Uterus (tissue), 2 donors: ENCODE results near the gene MLF1.

Source experiments
- CTCF ChIP-seq, 4 experiments: fragments of 200-600 bp in 2 of 4; fragments of 450-650 bp in 2 of 4; sonication (generic) in 2 of 4; IDR thresholded peaks; one replicate each; pipeline ENCODE4 v1.5.1; 2016 to 2019; ENCODE audit warnings: antibody characterized with exemption in 4 of 4, mild to moderate bottlenecking in 2 of 4, moderate library complexity in 1 of 4
- POLR2A ChIP-seq, 2 donors: fragments of 450-650 bp; IDR thresholded peaks; one replicate each; pipeline ENCODE4 v1.6.1; 2016; ENCODE audit warnings: antibody characterized with exemption in 2 of 2, mild to moderate bottlenecking in 1 of 2, moderate library complexity in 1 of 2

GRCh38 chr3:158552124-158552523, 18.9 kb upstream of the MLF1 start:
- TF ChIP-seq CTCF (IDR thresholded peaks at IDR 0.05) (no peak), POLR2A (IDR thresholded peaks at IDR 0.05) (no peak)
